Measurements from ENCODE around the gene SLC35F1.
"Not testable (repeated sequence)": the region's sequence is repeated elsewhere in the genome, so short reads cannot be mapped to it uniquely, and the experiment has no call there.

Gene SLC35F1

GRCh38 chr6:118016532-118016931 is 109.5 kb downstream of the SLC35F1 start:
- DNase-seq = no peak

GRCh38 chr6:118017301-118017848 is 110.3 kb downstream of the SLC35F1 start:
- no peak for DNase-seq

GRCh38 chr6:118023771-118024170 is 116.7 kb downstream of the SLC35F1 start:
- DNase-seq = no peak

GRCh38 chr6:118029967-118030366 is 122.9 kb downstream of the SLC35F1 start:
- DNase-seq = no peak

- DNase-seq = not testable (repeated sequence)
These were observed 130.4 kb downstream of the SLC35F1 start for GRCh38 chr6:118037479-118037878.

GRCh38 chr6:118042855-118043254 is 135.8 kb downstream of the SLC35F1 start:
- DNase-seq = no peak

GRCh38 chr6:118044275-118044674 is 137.2 kb downstream of the SLC35F1 start:
- no peak for DNase-seq

- DNase-seq = no peak
These were observed 147.0 kb downstream of the SLC35F1 start for GRCh38 chr6:118054082-118054481.

- no peak for DNase-seq
These were observed 154.6 kb downstream of the SLC35F1 start for GRCh38 chr6:118061666-118062065.

- DNase-seq = no peak
These were observed 173.5 kb downstream of the SLC35F1 start for GRCh38 chr6:118080547-118080946.

- DNase-seq = no peak
These were observed 176.6 kb downstream of the SLC35F1 start for GRCh38 chr6:118083711-118084110.

- no peak for DNase-seq
These were observed 178.6 kb downstream of the SLC35F1 start for GRCh38 chr6:118085665-118086064.

- no peak for DNase-seq
These were observed 179.1 kb downstream of the SLC35F1 start for GRCh38 chr6:118086159-118086558.

- DNase-seq = no peak
These were observed 185.0 kb downstream of the SLC35F1 start for GRCh38 chr6:118092086-118092485.

- DNase-seq = no peak
These were observed 190.5 kb downstream of the SLC35F1 start for GRCh38 chr6:118097576-118097975.

GRCh38 chr6:118100717-118101116 is 193.7 kb downstream of the SLC35F1 start:
- no peak for DNase-seq

GRCh38 chr6:118101220-118101619 is 194.2 kb downstream of the SLC35F1 start:
- no peak for DNase-seq

GRCh38 chr6:118101831-118102345 is 194.8 kb downstream of the SLC35F1 start:
- DNase-seq = no peak

GRCh38 chr6:118102401-118102800 is 195.3 kb downstream of the SLC35F1 start:
- DNase-seq = no peak

- no peak for DNase-seq
These were observed 196.5 kb downstream of the SLC35F1 start for GRCh38 chr6:118103381-118104146.

- no peak for DNase-seq
These were observed 215.2 kb downstream of the SLC35F1 start for GRCh38 chr6:118122161-118122725.

- DNase-seq = no peak
These were observed 215.7 kb downstream of the SLC35F1 start for GRCh38 chr6:118122801-118123200.

- DNase-seq = no peak
These were observed 216.5 kb downstream of the SLC35F1 start for GRCh38 chr6:118123503-118124037.

GRCh38 chr6:118124851-118125250 is 217.8 kb downstream of the SLC35F1 start:
- no peak for DNase-seq
